ENCODE measurements around the gene CD58. TPM values are rescaled to one million over a fixed set of nuclear protein-coding genes. Genes with fewer than 3 reads are reported as not detected.
A peak's percentile ranks its signal among the peaks of the same experiment; 100 is the strongest.
"Not testable (repeated sequence)": the region's sequence is repeated elsewhere in the genome, so short reads cannot be mapped to it uniquely, and the experiment has no call there.

CD58 gene, protein sequence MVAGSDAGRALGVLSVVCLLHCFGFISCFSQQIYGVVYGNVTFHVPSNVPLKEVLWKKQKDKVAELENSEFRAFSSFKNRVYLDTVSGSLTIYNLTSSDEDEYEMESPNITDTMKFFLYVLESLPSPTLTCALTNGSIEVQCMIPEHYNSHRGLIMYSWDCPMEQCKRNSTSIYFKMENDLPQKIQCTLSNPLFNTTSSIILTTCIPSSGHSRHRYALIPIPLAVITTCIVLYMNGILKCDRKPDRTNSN
- total RNA-seq: 1 to 10 TPM; 4.7 to 8.9 (median 5.4) TPM
- polyA plus RNA-seq: 10 to 100 TPM in 2 of 3 donors, 1 to 10 TPM in 1; 7.8 to 11.9 (median 11.8) TPM
- long read RNA-seq, donor 1, partial matches to known transcripts: 0 of 1 reads
- long read RNA-seq, donor 1, other reads (novel, unspliced or antisense): 0 of 1 reads
- long read RNA-seq, donor 2, transcript CD58-202 (6 exons, 1,098 nt): major isoform, 6 of 15 reads
- long read RNA-seq, donor 2, partial matches to known transcripts: 0 of 15 reads
- long read RNA-seq, donor 2, other reads (novel, unspliced or antisense): 4 of 15 reads

- Histone ChIP-seq H3K27ac (peak within 1 kb of the TSS; percentile 95), H3K27me3 (ENCODE audit: insufficient read depth in 3 of 3, low read length in 2 of 3) (no peaks in the 10 kb centered on the region), H3K4me1 (no peaks in the 10 kb centered on the region), H3K36me3 (ENCODE audit: insufficient read depth in 1 of 2, low read depth in 1 of 2) (no peaks in the 10 kb centered on the region), H3K4me3 (peak within 1 kb of the TSS; percentile 90), H3K9me3 (no peaks in the 10 kb centered on the region)
- DNase-seq (peak; percentile 90 to 93), ATAC-seq (peak; percentile 91 to 95 (median 94))
- 0 to 1% (median 1%) methylated on average over 77 to 90 of the region's 90 CpGs for WGBS, 3 donors
- TF ChIP-seq CTCF (IDR thresholded peaks at IDR 0.05): peak; percentile 64
- intact Hi-C loops (cut with DNase I): loop anchor here in 1 of 2 donors (2.0 to 10.0 kb wide), 2 partner anchors 156 to 490 kb away; partner anchors contain the start of gene TTF2
Observed at GRCh38 chr1:116570358-116571214, at the start of gene CD58. Gene CD58, minus strand, starts transcription at chr1:116571026. Its CDS starts 54 bp downstream, at chr1:116570972.

DNA sequence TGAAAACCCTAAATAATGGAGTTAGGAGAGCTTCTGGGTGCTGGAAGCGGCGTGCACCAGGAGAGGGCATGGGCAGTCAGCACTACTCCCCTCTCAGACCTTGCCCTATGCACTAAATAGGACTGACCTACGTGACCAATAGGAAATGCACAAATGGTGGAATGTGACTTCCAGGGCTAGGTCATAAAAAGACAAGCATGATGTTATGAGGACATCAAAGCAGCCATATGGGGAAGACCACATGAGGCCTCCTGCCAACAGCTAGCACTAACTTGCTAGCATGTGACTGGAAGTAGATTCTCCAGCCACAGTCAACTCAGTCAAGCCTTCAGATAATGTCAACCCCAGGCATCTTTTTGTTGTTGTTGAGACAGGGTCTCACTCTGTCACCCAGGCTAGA is 49.6 kb upstream of the CD58 start:
- DNase-seq; H3K4me1 ChIP-seq; H3K36me3 ChIP-seq (ENCODE audit: insufficient read depth in 1 of 2, low read depth in 1 of 2); H3K9me3 ChIP-seq; H3K27ac ChIP-seq; H3K4me3 ChIP-seq; H3K27me3 ChIP-seq (ENCODE audit: insufficient read depth in 3 of 3, low read length in 2 of 3); intact Hi-C loops (cut with DNase I); ATAC-seq: not testable (repeated sequence)
- 97 to 100% (median 98%) methylated on average over 3 of the region's 3 CpGs for WGBS, 3 donors

DNA sequence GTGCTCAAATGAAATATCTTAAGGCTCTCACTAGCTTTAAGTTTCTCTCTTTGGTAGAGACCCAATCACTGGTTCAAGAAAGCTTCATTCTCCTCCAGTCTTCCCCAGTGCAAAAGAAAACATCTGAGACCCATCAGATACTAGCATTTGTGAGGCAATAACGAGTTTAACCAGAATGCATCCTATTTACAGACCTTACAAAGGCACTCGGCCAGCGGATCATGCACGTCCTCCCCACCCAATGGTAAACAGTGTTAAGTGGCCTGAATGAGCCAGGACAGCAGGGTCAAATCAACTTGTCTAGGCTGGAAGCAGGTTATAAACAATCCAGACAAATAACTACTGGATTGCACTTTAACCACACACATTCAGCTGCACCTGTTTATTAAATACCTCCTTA is 48.3 kb upstream of the CD58 start:
- intact Hi-C loops (cut with DNase I); ATAC-seq; H3K4me1 ChIP-seq: not testable (repeated sequence)

DNA sequence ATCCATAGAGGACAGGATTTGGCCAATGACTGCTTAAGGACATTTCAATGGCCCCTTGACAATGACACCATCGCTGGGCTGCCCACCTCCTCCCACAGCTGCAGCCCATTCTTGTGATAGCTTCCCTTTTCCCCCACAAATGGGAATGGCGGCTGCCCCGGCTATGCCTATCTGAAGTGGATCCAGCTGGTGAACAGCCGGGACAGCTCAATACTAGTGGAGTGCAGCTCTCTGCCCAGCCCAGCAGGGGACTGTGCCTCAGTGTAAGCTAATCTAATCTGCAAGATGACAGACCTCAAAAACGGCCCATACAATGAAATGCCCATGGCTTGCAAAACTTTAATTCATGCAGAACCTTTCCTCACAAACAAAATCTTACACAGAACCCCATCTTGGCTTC is 47.0 kb upstream of the CD58 start:
- H3K27me3 ChIP-seq (ENCODE audit: insufficient read depth in 3 of 3, low read length in 2 of 3); DNase-seq; H3K36me3 ChIP-seq (ENCODE audit: insufficient read depth in 1 of 2, low read depth in 1 of 2); H3K4me1 ChIP-seq; H3K4me3 ChIP-seq; H3K9me3 ChIP-seq; H3K27ac ChIP-seq; intact Hi-C loops (cut with DNase I); ATAC-seq: not testable (repeated sequence)
- 33 to 59% (median 58%) methylated on average over 5 of the region's 5 CpGs for WGBS, 3 donors

More for the DNA sequence above, 48.3 kb upstream of the CD58 start:
- 36 to 55% (median 37%) methylated on average over 4 of the region's 4 CpGs for WGBS, 3 donors
- H3K9me3 ChIP-seq; DNase-seq; H3K36me3 ChIP-seq (ENCODE audit: insufficient read depth in 1 of 2, low read depth in 1 of 2); H3K27me3 ChIP-seq (ENCODE audit: insufficient read depth in 3 of 3, low read length in 2 of 3); H3K4me3 ChIP-seq; H3K27ac ChIP-seq: not testable (repeated sequence)

- H3K27me3 ChIP-seq (ENCODE audit: insufficient read depth in 3 of 3, low read length in 2 of 3); H3K36me3 ChIP-seq (ENCODE audit: insufficient read depth in 1 of 2, low read depth in 1 of 2); ATAC-seq; intact Hi-C loops (cut with DNase I); H3K4me1 ChIP-seq; DNase-seq; H3K9me3 ChIP-seq; H3K27ac ChIP-seq; H3K4me3 ChIP-seq: not testable (repeated sequence)
- WGBS, 3 donors: 47 to 59% (median 55%) methylated on average over 8 to 13 of the region's 13 CpGs
Observed at GRCh38 chr1:116613825-116614224, 43.0 kb upstream of the CD58 start.

- DNase-seq; ATAC-seq; intact Hi-C loops (cut with DNase I): not testable (repeated sequence)
Observed at GRCh38 chr1:116609801-116610371, 39.1 kb upstream of the CD58 start.

DNA sequence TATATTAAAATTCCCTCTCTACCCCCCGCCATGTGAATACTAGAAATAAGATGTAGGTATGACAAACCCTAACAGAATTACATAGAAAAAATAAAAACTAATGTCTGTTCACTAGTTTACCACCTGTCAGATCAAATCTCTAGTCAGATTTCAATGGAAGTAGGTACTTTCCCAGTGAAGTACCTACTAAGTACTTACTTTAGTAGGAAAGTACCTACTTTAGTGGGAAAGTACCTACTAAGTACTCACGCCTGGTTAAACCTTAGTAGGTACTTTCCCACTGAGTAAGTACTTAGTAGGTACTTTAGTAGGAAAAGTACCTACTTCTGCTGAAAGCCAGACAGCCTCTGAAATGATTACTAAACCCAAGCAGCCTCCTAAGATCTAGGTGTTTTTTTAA is 38.0 kb upstream of the CD58 start:
- H3K9me3 ChIP-seq; H3K36me3 ChIP-seq (ENCODE audit: insufficient read depth in 1 of 2, low read depth in 1 of 2); H3K27ac ChIP-seq; intact Hi-C loops (cut with DNase I); DNase-seq; H3K27me3 ChIP-seq (ENCODE audit: insufficient read depth in 3 of 3, low read length in 2 of 3); H3K4me1 ChIP-seq; H3K4me3 ChIP-seq; ATAC-seq: not testable (repeated sequence)
- 87 to 95% (median 94%) methylated on average over 2 of the region's 2 CpGs for WGBS, 3 donors

More at GRCh38 chr1:116609801-116610371, 39.1 kb upstream of the CD58 start:
- H3K4me1 ChIP-seq; H3K9me3 ChIP-seq; H3K36me3 ChIP-seq (ENCODE audit: insufficient read depth in 1 of 2, low read depth in 1 of 2); H3K4me3 ChIP-seq; H3K27me3 ChIP-seq (ENCODE audit: insufficient read depth in 3 of 3, low read length in 2 of 3); H3K27ac ChIP-seq: not testable (repeated sequence)
- 80 to 82% (median 82%) methylated on average over 6 of the region's 6 CpGs for WGBS, 3 donors

DNA sequence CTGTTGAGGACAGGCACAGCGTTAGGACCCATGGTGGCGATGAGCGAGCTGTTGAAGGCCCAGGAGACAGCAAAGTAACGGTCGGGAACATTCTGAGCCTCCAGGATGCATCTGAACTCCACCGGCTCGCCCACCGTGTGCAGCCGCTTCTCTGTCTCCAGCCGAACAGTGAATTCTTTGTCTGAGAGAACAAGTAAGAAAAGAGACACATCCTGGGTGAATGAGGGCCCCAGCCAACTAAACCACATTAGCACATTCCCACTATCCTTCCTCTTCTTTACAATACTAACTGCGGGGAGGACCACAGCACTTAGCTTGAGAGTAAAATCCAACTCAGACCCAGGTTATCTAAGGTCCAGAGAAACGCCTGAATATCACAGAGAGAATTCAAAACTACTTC is 37.3 kb upstream of the CD58 start:
- H3K4me1 ChIP-seq; DNase-seq; H3K4me3 ChIP-seq; H3K36me3 ChIP-seq (ENCODE audit: insufficient read depth in 1 of 2, low read depth in 1 of 2); intact Hi-C loops (cut with DNase I); H3K27me3 ChIP-seq (ENCODE audit: insufficient read depth in 3 of 3, low read length in 2 of 3); ATAC-seq; H3K27ac ChIP-seq; H3K9me3 ChIP-seq: not testable (repeated sequence)
- 87 to 89% (median 87%) methylated on average over 9 to 12 of the region's 12 CpGs for WGBS, 3 donors

DNA sequence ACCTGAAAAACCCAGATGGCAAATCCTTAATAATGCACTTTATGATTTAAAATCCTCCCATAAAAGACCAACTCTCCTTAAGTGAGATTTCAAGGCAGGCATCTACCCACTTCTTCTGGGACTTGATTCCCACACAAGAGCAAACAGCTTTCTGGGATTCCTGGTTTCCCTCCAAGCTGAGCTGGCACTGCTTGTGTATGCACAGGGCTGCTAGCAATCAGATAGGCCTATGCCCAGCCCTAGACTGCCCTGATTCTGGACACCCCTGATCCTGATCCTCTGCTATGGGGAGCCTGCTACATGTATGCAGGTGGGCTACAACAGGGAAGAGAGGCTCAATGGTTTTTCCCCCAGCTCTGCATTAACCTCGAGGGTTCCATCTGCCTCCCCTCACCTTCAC is 36.6 kb upstream of the CD58 start:
- H3K4me3 ChIP-seq; DNase-seq; H3K27ac ChIP-seq; intact Hi-C loops (cut with DNase I); ATAC-seq; H3K9me3 ChIP-seq; H3K4me1 ChIP-seq; H3K27me3 ChIP-seq (ENCODE audit: insufficient read depth in 3 of 3, low read length in 2 of 3); H3K36me3 ChIP-seq (ENCODE audit: insufficient read depth in 1 of 2, low read depth in 1 of 2): not testable (repeated sequence)
- WGBS, 3 donors: 66 to 100% (median 80%) methylated on average over 1 of the region's 1 CpG

All from psoas muscle (tissue), 8 donors.